ENCODE results near the gene CNNM3. TPM values are rescaled to one million over a fixed set of nuclear protein-coding genes. Genes with fewer than 3 reads are reported as not detected.

Gene CNNM3
- total and polyA plus RNA-seq, 4 donors, result 10.0 to 19.8 (median 16.1) TPM

- WGBS, result 97% methylated on average over 14 of the region's 14 CpGs
Measured at GRCh38 chr2:96843538-96844268, 27.6 kb downstream of the CNNM3 start, which contains the start of gene ANKRD23. Gene ANKRD23 (minus strand): TSS chr2:96844021. CDS start chr2:96843992, 29 bp downstream.

GRCh38 chr2:96844405-96844808, 28.3 kb downstream of the CNNM3 start:
- DNase-seq (ENCODE audit: low spot score), result no peak
- Histone ChIP-seq H3K4me3 (ENCODE audit: low read depth in 1 of 3, low read length in 3 of 3) (no peak overlapping the region), H3K36me3 (ENCODE audit: control insufficient read depth in 4 of 4, insufficient read depth in 3 of 4, low read depth in 1 of 4, low read length in 3 of 4) (peaks cover 0 to 6% (median 0%) of the 10 kb centered on the region in 4 donors), H3K9me3 (ENCODE audit: control insufficient read depth in 4 of 4, low read length in 3 of 4) (no peaks in the 10 kb centered on the region), H3K4me1 (ENCODE audit: control insufficient read depth in 4 of 4, insufficient read depth in 4 of 4, low read length in 3 of 4) (peaks cover 5 to 16% (median 10%) of the 10 kb centered on the region in 4 donors), H3K9ac (ENCODE audit: low read depth in 1 of 2, low read length in 2 of 2) (no peak overlapping the region), H3K27me3 (ENCODE audit: control insufficient read depth in 4 of 4, insufficient read depth in 4 of 4, low read length in 3 of 4) (no peaks in the 10 kb centered on the region), H3K27ac (ENCODE audit: low read depth in 1 of 2, low read length in 2 of 2) (no peak overlapping the region)
- TF ChIP-seq GABPA (IDR thresholded peaks at IDR 0.05 in 1 of 2, conservative IDR thresholded peaks at IDR 0.05 in 1 of 2) (no peak), RXRA (IDR thresholded peaks at IDR 0.05) (no peak), EGR1 (IDR thresholded peaks at IDR 0.05; ENCODE audit: low read depth in 2 of 2) (no peak), FOXA2 (IDR thresholded peaks at IDR 0.05) (no peak), ATF3 (IDR thresholded peaks at IDR 0.05) (no peak), HNF4A (conservative IDR thresholded peaks at IDR 0.05) (no peak), YY1 (IDR thresholded peaks at IDR 0.05) (no peak), SP1 (IDR thresholded peaks at IDR 0.05) (no peak), NR2F2 (IDR thresholded peaks at IDR 0.05) (no peak), MAX (IDR thresholded peaks at IDR 0.05) (no peak), TAF1 (conservative IDR thresholded peaks at IDR 0.05) (no peak), FOXA1 (IDR thresholded peaks at IDR 0.05) (no peak), JUND (IDR thresholded peaks at IDR 0.05) (no peak), ZBTB33 (IDR thresholded peaks at IDR 0.05) (no peak), HNF4G (IDR thresholded peaks at IDR 0.05) (no peak), RAD21 (IDR thresholded peaks at IDR 0.05) (no peak)
- TF ChIP-seq, protein P1, sequence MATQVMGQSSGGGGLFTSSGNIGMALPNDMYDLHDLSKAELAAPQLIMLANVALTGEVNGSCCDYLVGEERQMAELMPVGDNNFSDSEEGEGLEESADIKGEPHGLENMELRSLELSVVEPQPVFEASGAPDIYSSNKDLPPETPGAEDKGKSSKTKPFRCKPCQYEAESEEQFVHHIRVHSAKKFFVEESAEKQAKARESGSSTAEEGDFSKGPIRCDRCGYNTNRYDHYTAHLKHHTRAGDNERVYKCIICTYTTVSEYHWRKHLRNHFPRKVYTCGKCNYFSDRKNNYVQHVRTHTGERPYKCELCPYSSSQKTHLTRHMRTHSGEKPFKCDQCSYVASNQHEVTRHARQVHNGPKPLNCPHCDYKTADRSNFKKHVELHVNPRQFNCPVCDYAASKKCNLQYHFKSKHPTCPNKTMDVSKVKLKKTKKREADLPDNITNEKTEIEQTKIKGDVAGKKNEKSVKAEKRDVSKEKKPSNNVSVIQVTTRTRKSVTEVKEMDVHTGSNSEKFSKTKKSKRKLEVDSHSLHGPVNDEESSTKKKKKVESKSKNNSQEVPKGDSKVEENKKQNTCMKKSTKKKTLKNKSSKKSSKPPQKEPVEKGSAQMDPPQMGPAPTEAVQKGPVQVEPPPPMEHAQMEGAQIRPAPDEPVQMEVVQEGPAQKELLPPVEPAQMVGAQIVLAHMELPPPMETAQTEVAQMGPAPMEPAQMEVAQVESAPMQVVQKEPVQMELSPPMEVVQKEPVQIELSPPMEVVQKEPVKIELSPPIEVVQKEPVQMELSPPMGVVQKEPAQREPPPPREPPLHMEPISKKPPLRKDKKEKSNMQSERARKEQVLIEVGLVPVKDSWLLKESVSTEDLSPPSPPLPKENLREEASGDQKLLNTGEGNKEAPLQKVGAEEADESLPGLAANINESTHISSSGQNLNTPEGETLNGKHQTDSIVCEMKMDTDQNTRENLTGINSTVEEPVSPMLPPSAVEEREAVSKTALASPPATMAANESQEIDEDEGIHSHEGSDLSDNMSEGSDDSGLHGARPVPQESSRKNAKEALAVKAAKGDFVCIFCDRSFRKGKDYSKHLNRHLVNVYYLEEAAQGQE (IDR thresholded peaks at IDR 0.05), result no peak
- 95% methylated on average over 17 of the region's 17 CpGs for WGBS

More at GRCh38 chr2:96843538-96844268, 27.6 kb downstream of the CNNM3 start, which contains the start of gene ANKRD23:
- H3K4me3 ChIP-seq (ENCODE audit: low read depth in 1 of 3, low read length in 3 of 3), result no peak within 1 kb of the TSS
- no peak for DNase-seq (ENCODE audit: low spot score)
- H3K27ac ChIP-seq (ENCODE audit: low read depth in 1 of 2, low read length in 2 of 2), result no peak within 1 kb of the TSS
- peaks cover 5 to 16% (median 9%) of the 10 kb centered on the region in 4 donors for H3K4me1 ChIP-seq (ENCODE audit: control insufficient read depth in 4 of 4, insufficient read depth in 4 of 4, low read length in 3 of 4)
- peaks cover 0 to 6% (median 0%) of the 10 kb centered on the region in 4 donors for H3K36me3 ChIP-seq (ENCODE audit: control insufficient read depth in 4 of 4, insufficient read depth in 3 of 4, low read depth in 1 of 4, low read length in 3 of 4)
- no peak within 1 kb of the TSS for H3K9ac ChIP-seq (ENCODE audit: low read depth in 1 of 2, low read length in 2 of 2)
- no peaks in the 10 kb centered on the region for H3K27me3 ChIP-seq (ENCODE audit: control insufficient read depth in 4 of 4, insufficient read depth in 4 of 4, low read length in 3 of 4)
- no peak for TF ChIP-seq RAD21 (IDR thresholded peaks at IDR 0.05)
- no peaks in the 10 kb centered on the region for H3K9me3 ChIP-seq (ENCODE audit: control insufficient read depth in 4 of 4, low read length in 3 of 4)

Measured in liver (tissue), 9 donors.